Liver (tissue), 3 donors: Measurements from ENCODE around the gene ULK3.
A peak's percentile ranks its signal among the peaks of the same experiment; 100 is the strongest.

Source experiments
- CTCF ChIP-seq: fragments of 150-350 bp; IDR thresholded peaks from 2 replicates; pipeline ENCODE4 v1.5.1; 2017; ENCODE audit warnings: improper control_type of control experiment, low read depth, low read length; ENCODE audit not compliant: missing input control
- EGR1 ChIP-seq, 2 donors: IDR thresholded peaks; 2 replicates each; pipeline ENCODE4 v1.6.1; 2016 to 2018; ENCODE audit warnings: antibody characterized with exemption in 2 of 2, low read depth in 2 of 2
- GABPA ChIP-seq, 2 donors: IDR thresholded peaks in 1 of 2; conservative IDR thresholded peaks in 1 of 2; 2 replicates each; pipeline ENCODE4 v1.6.1; 2016; ENCODE audit warnings: antibody characterized with exemption in 2 of 2, mild to moderate bottlenecking in 1 of 2, moderate library complexity in 1 of 2
- HNF4G ChIP-seq: IDR thresholded peaks from 2 replicates; pipeline ENCODE4 v1.6.1; 2016; ENCODE audit warnings: antibody characterized with exemption
- JUND ChIP-seq, 2 donors: IDR thresholded peaks; 2 replicates each; pipeline ENCODE4 v1.6.1; 2016; ENCODE audit warnings: antibody characterized with exemption in 2 of 2
- MAX ChIP-seq: IDR thresholded peaks from 2 replicates; pipeline ENCODE4 v1.6.1; 2016; ENCODE audit warnings: antibody characterized with exemption
- RAD21 ChIP-seq, 2 donors: IDR thresholded peaks; 2 replicates each; pipeline ENCODE4 v1.6.1; 2016; ENCODE audit warnings: antibody characterized with exemption in 2 of 2, mild to moderate bottlenecking in 2 of 2
- donor health status: healthy.
- donor health status: healthy.

DNA sequence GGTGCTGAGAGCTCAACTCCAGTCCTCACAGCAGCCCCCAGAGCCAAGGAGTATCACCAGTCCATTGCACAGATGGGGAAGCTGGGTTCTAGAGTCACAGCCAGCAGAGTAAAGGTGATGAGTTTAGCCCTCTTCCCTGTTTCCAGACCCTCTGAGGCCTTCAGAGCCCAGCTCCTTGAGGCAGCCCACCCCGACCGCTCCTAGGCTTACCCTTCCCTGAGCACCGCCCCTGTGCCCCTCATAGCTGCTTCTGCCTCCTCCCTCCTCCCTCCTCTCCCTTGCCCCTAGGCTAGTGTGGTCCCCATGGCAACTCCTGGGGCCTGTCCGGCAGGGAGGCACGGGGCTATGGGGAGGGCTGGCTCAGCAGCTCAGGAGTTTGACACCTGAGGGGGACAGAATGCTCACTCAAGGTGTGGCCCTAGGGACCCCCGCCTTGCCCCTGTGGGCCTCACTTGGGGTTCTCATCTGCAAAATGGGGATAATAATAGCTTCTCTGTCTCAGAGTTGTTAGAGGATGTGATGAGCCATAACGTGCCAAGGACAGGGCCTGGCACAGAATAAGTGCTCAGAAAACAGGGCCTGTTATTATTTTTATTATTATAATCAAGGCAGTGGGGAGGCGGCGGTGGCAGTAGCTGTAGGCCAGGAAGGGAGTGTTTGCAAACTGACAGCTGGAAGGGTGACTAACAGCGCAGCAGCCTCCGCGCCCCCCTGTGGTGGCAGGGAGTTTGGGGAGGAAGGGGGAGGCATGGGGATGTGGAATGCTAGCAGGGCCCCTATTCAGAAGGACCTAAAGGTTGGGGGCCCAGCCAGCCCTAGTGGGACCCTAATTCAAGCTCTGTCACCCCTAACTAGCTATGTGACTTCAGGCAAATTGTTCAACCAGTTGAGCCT is 49.6 kb downstream of the ULK3 start:
- no peak for TF ChIP-seq JUND (IDR thresholded peaks at IDR 0.05)
- no peak for TF ChIP-seq CTCF
- TF ChIP-seq HNF4G = no peak
- no peak for TF ChIP-seq GABPA (IDR thresholded peaks at IDR 0.05 in 1 of 2, conservative IDR thresholded peaks at IDR 0.05 in 1 of 2)
- peak in 1 of 2 donors; percentile 12 for TF ChIP-seq RAD21 (IDR thresholded peaks at IDR 0.05)
- TF ChIP-seq MAX = no peak
- no peak for TF ChIP-seq EGR1 (IDR thresholded peaks at IDR 0.05; ENCODE audit: low read depth in 2 of 2)
